ENCODE results near the gene STUB1.

The STUB1 gene

GRCh38 chr16:714558-715476, 34.6 kb downstream of the STUB1 start, which contains the start of gene METRN:
TSS of gene METRN (plus strand) at chr16:715118. CDS start at chr16:715290, 172 bp downstream.
- DNase-seq, result peak; percentile 79

- DNase-seq, result no peak
These were observed 35.4 kb downstream of the STUB1 start for GRCh38 chr16:715477-716199.

GRCh38 chr16:716200-716568, 36.0 kb downstream of the STUB1 start:
- no peak for DNase-seq

- DNase-seq, result no peak
These were observed 36.6 kb downstream of the STUB1 start for GRCh38 chr16:716768-717325.

- DNase-seq, result no peak
These were observed 37.4 kb downstream of the STUB1 start for GRCh38 chr16:717450-718245.

- no peak for DNase-seq
These were observed 38.2 kb downstream of the STUB1 start for GRCh38 chr16:718389-718788.

GRCh38 chr16:718922-719321, 38.7 kb downstream of the STUB1 start:
- no peak for DNase-seq

- DNase-seq, result peak; percentile 37
These were observed 39.7 kb downstream of the STUB1 start for GRCh38 chr16:719815-720446.

GRCh38 chr16:720447-720989, 40.3 kb downstream of the STUB1 start:
- peak; percentile 62 for DNase-seq

GRCh38 chr16:720990-721764, 41.0 kb downstream of the STUB1 start, which contains the start of gene ANTKMT:
TSS of gene ANTKMT (plus strand) at chr16:721146. CDS start at chr16:721275, 129 bp downstream.
- peak; percentile 80 for DNase-seq

GRCh38 chr16:721765-722540, 41.7 kb downstream of the STUB1 start:
- no peak for DNase-seq

- no peak for DNase-seq
These were observed 42.8 kb downstream of the STUB1 start for GRCh38 chr16:722835-723633.

- no peak for DNase-seq
These were observed 43.5 kb downstream of the STUB1 start for GRCh38 chr16:723695-724094.

- no peak for DNase-seq
These were observed 44.2 kb downstream of the STUB1 start for GRCh38 chr16:724188-725040.

- no peak for DNase-seq
These were observed 44.8 kb downstream of the STUB1 start for GRCh38 chr16:725041-725376.

- DNase-seq, result no peak
These were observed 45.4 kb downstream of the STUB1 start for GRCh38 chr16:725463-726187.

- no peak for DNase-seq
These were observed 45.9 kb downstream of the STUB1 start for GRCh38 chr16:726188-726437.

Measured in MV-4-11 (cell line).